IPS DF 4.7 (cell line): Measurements from ENCODE around the gene COL6A2.
"Not testable (repeated sequence)": the region's sequence is repeated elsewhere in the genome, so short reads cannot be mapped to it uniquely, and the experiment has no call there.

ENCODE experiments used
- DNase-seq: peaks from one replicate; pipeline ENCODE4 v3.0.0-alpha.2; 2013; ENCODE audit warnings: low spot score; ENCODE audit errors: extremely low read depth

Gene COL6A2

DNA sequence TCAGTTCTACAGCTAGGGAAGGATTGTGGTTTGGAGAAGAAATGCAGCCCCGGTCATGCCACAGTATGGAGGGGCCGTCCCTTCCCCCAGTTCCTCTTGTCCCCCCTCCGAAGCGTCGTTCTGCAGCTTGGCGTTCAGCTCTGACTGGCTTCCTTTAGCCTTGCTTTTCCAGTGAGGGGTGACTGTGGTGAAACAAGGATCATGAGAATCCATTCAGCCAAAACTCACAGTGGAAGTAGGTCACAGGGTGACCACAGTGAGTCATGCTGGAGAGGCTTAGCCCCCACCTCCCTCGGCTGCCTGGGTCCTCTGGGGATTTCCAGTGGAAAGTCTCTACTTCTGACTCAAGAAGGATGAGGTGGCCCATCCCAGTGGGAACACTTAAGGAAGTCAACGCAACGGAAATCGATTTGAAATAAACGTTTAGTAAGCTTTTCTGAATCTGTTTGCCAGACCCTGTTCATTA, 37.3 kb upstream of the COL6A2 start:
- no peak for DNase-seq

DNA sequence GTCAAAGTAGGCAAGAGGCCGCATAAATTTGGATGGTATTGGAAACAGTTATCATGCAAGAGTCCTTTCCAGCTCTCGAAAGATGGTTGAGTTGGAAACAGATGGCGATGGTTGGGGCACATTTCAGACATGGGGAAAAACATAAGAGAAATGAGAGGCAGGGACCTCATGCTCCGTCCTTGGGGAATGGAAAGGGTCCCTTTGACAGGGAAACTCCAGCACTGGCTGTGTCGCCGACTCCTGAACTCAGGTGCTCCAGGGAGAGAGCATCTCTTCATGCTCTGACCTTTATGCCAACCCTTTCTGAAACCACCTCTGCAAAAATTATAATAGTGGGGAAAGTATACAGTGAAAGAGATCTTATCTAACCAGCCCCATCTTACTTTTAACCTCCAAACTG, 36.8 kb upstream of the COL6A2 start:
- DNase-seq: no peak

DNA sequence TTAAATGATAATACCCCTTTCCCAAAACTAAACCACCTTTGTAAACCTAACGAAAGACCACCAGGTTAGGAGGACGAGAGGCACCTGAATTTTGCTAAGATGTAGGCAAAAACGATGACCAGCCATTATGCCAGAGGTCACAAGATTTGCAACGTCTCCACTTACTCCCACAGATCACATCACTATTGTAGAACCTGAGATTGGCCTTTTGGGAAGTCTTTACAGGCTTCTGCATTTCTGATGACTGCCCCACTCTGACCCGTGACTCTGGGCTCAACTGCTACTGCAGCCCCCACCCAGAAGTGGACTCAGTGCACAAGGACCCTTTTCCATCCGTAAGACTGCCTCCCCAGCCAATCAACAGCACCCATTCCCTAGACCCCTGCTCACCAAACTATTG, 36.4 kb upstream of the COL6A2 start:
- DNase-seq: no peak

DNA sequence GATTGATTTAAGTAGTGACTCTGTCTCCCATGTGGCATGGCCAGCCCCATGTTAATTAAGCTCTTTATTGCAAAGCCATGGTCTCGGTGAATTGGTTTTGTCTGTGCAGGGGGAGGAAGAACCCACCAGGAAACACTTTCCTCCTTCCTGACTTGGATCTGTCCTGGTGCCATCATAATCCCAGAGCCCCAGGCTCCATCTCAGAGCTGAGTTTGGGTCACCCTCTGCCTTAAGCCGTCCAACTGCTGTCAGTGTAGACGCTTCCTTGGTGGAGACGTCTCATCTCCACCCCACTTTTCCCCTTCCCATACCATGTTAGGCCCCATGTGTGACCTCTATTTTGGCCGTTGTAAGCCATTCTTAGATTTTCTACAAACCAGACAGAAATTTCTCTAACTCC, 36.0 kb upstream of the COL6A2 start:
- no peak for DNase-seq

DNA sequence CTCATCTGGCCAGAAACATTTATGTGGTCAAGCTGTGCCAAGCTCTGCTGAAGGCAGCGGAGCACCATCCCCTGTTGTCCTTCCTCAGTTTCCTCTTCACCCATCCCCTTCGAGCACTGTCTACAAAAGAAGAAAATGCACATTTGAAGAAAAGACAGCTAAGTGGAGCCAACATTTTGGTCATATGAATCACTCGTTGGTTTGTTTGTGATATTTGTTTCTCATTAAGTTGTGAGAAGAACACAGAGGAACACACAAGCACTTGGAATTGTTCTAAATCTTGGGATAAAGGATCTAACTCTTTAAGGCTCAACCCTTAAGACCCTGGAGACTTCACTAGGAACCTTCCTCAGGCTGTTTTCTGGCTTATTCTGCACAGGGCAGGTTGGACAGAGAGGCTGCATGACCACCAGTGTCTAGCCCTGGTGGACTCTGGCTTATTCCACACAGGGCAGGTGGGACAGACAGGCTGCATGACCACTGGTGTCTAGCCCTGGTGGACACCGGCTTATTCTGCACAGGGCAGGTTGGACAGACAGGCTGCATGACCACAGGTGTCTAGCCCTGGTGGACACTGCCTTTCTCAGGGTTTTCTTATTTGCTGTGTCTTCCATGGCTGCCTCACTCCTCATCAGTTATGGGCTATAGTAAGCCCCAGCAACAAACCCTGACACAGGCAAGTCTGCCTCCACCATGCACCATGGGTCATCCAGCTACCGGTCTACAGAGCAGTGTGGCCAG, 35.3 kb upstream of the COL6A2 start:
- DNase-seq: no peak

DNA sequence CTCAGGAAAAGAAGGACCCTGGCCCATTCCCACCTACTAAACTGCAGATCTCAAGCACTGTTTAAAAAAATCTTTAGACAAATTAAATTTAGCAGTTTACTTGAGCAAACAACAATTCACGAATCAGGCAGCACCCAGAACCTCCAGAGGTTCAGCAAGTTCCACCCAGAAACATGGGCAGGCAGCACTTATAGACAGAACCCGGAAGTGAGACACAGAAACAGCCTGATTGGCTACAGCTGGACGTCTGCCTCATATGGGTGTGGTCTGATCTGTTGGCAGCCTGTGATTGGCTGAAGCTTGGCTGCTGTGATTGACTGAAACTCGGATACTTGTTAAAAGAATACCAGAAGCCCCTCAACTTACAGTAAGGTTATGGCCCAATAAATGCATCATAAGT, 34.7 kb upstream of the COL6A2 start:
- DNase-seq: no peak

DNA sequence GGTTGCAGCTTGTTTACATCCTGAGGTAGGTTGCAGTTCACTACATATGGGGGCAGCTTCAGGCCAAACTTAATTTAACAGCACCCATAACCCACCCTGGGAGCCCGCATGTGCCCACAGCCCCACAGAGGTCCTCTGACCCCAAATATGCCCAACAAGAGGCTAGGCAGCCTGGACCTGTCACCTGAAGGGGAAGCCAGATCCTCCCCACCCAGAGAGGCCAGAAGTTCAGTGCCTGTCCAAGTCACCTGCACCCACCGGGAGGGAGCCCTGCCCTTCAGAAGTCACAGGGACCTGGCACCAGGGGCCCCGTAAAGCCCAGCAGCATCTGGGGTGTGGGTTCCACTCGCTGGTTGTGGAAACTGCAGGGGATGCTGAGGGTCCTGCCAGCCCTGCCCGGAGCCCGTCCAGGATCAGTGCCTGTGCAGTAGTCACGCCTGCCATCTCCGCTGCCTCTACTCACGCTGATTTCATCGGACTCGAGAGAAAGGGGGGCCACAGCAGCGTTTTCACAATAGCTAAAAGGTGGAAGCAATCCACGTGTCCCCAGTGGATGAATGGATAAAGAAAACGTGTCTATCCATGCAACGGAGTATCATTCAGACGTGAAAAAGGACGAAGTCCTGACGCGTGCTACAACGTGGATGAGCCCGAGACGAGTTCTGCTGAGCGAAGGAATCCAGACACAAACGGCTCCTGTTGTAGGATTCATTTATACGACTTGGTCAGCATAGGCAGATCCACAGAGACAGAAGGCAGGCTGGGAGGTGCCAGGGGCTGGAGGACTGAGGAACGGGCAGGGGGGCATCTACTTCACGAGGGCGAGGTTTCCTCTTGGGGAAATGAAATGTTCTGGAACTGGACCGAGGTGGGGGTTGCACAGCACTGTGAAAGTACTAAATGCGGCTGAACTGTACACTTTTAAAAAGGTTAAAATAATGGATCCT, 33.9 kb upstream of the COL6A2 start:
- DNase-seq: no peak

DNA sequence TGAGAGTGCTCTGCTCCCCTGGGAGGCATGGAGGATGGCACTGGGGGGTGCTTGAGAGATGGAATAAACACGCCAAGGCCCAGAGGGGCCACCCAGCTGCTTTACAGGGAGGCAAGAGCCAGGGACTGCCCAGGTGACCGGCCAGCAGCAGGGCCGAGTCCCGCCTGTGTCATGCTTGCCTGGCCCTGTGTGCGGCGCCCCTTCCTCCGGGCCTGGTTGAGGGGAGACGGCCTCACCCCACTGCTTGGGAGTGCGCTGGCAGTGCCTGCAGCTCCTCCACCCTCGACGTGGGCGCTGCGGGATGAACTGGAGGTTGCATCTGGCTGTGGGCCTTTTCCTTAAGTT, 33.1 kb upstream of the COL6A2 start:
- DNase-seq: no peak

DNA sequence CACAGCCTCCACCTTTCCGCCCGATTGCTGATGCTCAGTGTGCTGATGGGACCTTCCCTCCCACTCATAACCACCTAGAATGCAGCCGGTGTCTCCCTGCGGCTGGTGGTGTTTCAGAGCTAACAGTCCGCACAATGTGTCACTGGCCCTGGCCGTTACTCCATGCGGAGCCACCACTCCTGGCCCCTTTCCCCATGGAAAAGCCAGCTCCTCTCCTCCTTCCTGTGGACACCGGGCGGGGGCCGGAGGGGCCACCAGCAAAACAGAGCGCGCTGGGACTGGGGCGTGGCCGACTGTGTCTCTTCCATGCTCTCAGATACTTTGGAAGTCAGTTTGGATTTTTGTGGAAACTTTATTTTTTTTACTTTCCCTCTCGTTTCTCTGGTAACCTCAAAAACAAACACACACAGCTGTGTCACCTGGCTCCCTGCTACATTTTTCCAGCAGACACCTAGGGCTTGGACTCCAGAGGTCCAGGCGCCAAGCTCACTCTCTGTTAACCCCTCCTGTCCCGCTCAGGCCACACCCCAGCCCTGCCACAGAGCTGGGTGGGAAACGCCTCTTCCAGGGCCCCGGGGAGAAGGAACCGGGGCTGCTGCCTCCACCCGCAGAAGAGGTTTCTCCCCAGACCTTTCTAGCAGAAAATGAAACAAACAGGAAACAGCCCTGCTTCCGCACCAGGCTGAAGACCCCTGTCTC, 32.5 kb upstream of the COL6A2 start:
- no peak for DNase-seq

DNA sequence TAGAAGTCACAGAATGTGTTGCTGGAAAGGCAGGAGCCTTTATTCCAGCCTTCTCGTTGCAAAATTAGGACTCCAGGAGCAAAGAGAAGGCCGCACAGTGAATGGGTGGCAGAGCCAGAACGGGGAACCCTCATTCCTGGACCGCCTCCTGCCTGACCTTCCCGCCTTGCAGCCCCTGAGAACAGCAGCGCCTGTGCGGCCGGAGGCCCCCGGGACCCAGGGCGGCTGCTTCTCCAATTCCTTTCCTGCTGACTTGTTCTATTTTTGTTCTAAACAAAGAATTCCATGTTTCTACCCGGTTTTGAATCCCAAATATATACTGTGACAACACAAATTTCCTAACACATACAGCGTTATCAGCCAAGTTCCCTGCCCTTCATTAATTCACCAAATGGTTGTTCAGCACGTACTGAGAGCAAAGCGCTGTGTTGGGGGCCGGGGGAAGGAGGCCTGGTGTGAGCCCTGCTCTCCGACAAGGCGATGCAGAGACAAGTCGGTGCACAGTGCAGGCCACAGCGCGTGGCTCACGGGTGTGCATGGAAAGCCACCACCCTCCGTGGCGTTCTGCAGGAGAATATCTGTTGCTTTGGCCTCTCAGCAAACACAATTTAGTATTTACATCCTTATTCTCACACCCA, 31.9 kb upstream of the COL6A2 start:
- no peak for DNase-seq

DNA sequence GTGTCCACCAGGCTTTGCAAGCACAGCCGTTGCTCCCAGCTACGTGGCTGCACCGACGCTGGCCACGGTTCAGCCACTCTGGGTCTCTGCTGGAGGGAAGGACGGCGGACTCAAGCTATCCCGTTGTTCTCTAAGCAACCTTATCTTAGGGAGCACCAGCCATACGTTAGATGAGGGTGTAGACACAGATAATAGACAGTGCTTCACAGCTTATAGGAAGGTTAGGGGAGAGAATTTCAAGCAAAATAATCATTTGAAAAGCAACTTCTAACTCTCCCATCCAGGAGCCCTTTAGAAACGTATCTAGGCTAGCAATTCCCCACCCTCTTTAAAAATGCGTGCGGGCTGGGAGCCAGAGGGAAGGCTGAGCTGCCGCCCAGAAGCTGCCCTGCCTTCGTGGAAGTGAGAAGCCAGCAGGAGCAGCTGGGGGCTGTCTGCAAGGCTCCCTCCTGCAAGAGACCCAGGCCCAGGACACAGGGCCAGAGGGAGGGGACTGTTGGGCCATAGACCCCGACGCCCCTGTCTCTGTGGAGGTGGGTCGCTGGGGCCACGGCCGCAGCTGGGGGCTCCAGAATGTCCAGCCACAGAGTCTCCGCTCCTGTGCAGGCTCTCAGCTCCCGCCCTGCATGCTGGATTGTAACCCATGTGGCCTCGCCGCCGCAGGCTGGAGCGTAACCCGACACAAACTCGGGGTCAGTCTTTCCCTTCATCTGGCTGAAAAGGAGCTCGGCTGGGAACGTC, 31.2 kb upstream of the COL6A2 start:
- DNase-seq: no peak

DNA sequence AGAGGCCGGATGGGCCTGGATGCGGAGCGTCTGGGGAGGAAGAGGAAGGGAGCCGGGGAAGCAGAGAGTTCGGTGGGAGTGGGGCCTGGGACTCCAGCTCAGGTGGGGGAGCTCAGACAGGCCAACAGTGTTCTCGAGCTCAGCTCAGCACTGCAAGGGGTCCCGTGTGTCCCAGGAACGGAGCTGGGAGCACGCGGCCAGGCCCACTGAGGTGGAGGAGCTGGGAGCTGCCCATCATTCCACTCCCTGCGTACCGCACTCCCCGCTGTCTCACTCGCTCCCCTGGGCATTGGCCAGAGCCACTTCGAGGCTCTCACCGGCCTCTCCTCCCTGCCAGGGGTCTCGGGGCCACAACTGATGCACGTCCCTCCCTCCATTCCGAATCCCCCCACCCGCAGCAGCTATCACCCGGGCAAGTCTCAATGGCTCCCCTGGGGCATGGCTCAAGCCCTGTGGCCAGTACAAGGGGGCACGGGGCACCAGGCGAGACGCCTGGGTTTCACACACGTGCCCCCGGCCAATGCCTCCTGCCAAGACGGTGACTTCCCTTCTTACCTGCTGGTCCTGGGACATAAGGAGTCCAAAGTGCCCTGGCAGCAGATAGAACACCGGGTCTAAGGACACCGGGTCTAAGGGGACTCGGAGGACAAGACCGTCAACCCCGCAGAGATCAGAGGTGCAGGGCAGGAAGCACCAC, 30.3 kb upstream of the COL6A2 start:
- DNase-seq: no peak

DNA sequence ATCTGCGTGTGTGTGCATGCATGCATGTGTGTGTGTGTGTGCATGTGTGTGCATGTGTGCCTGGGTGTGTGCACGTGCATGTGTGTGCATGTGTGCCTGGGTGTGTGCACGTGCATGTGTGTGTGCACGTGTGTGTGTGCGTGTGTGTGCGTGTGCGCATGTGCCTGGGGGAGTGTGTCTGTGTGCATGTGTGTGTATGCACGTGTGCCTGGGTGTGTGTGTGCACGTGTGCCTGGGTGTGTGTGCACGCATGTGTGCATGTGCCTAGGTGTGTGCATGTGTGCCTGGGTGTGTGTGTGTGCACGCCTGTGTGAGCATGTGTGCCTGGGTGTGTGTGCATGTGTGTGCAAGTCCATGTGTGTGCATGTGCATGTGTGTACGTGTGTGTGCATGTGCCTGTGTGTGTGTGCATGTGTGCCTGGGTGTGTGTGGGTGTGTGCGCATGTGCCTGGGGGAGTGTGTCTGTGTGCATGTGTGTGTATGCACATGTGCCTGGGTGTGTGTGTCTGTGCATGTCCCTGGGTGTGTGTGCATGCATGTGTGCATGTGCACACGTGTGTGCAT, 29.3 kb upstream of the COL6A2 start:
- no peak for DNase-seq

DNA sequence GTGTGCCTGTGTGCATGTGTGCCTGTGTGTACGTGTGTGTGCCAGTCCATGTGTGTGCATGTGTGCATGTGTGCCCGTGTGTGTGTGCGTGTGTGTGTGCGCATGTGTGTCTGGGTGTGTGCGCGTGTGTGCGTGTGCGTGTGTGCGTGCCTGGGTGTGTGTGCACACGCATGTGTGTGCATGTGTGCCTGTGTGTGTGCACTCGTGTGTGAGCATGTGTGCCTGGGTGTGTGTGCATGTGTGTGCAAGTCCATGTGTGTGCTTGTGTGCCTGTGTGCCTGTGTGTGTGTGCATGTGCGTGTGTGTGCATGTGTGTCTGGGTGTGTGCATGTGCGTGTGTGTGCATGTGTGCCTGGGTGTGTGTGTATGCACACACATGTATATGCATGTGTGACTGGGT, 28.7 kb upstream of the COL6A2 start:
- DNase-seq: no peak

DNA sequence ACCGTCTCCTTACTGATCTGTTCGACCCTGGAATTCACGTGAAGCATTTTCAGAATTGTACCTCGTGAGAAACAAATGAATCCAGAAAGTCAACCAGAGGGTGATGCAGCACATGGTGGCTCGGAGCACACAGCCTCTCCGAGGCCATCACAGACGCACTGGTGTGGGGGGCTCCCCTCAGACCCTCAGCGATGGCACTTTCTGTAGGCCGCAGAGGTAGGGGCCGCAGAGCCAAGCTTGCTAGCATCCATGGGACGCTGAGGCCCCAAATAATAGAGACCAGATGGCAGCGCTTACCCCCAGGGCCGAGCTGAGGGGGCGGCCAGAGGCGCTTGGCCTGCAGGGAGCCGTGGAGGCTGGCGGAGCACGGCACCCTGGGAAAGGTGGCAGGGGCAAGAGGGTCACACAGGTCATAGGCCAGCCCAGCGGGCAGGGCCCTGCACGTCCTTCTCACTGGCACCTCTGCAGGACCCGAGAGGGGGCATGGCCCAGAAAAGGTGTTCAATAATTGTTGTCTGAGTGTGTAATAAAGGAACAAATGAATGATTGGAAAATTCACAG, 28.1 kb upstream of the COL6A2 start:
- no peak for DNase-seq

DNA sequence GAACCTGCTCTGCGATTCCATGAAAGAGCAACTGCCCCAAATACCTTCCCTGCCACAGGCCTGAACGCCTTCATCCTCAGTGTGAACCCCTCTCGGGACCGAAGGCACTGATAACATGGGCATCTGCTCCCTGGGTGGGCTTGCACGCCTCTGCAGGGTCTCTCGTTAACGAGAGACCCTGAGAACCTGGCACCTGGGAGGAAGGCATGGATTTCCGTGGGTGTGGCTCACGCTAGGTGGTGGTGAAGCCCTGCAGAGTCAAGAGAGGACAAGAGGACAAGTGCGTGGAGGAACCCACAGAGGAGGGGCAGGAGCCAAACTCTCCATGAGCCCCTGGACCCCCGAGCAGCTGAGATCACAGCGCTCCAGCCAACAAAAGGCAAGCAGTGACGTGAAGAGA, 26.8 kb upstream of the COL6A2 start:
- no peak for DNase-seq

DNA sequence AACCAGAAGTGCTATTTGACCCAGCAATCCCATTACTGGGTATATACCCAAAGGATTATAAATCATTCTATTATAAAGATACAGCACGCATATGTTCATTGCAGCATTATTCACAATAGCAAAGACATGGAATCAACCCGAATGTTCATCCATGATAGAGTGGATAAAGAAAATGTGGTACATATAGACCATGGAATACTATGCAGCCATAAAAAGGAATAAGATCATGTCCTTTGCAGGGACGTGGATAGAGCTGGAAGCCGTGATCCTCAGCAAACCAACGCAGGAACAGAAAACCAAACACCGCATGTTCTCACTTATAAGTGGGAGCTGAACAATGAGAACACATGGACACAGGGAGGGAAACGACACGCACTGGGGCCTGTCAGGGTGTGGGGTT, 21.2 kb upstream of the COL6A2 start:
- DNase-seq: not testable (repeated sequence)

DNA sequence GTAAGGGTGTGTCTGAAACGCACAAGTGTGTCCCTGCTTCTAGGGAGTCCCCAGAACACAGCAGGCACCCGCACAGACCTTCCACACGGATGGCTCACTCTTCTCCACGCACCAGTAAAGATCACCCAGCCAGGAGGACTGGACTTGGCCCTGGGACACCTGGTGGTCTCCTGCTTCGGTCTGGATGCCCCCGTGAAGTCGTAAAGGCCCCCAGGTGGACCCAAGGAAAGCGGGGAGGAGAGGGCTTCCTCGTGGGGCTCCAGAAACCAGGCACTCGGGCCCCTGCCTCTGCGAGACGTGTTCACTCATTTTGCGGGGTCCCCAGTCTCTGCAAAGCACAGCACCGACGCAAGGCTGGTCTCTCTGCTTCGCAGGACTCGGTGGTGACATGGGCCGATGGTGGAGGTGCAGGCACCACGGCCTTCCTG, 20.2 kb upstream of the COL6A2 start:
- DNase-seq: no peak

DNA sequence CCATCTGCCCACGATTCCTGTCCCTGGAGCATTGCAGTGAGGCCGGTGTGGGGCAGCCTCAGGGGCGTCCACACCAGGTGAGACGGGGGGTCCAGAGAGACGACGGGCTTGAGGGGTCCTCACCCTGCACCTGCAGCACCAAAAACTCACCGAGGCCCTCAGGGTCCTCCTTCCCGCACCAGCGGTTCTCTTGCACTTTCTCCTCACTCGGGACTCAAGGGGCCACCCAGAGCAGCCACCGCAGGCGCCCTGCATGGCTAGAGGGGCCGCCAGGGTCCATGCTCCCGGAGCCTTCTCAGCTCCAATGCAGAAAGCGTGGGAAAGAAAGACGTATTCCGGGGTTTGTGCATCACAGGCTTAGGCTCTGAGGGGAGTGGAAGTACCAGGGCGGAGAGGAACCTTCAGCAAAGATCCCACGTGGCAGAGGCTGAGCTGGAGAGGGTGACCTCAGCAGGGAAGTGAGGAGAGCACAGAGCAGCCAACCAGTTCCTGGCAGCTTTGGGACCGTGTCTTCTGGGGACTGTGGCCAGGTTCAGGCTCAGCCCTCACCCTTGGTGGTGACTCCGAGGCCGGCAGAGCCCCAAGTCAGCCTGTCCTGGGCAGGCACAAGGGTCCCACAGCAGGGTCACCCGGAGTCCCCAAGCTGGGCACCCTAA, 19.5 kb upstream of the COL6A2 start:
- DNase-seq: no peak
